OCI-LY7 (cell line): ENCODE results near the gene KRTAP20-1. TPM values are rescaled to one million over a fixed set of nuclear protein-coding genes. Genes with fewer than 3 reads are reported as not detected.

Experiments
- BruUV-seq: library from RNA; stranded (reverse); fragments of 400-500 nt; replicated peaks from 2 replicates; lab custom pipeline; 2021; lab: Mats Ljungman, UMichigan
- CTCF ChIA-PET: fragments of 300-600 bp; sonication (Branson Sonifier 250); formaldehyde crosslinking; loops from one replicate; lab custom pipeline; 2022; ENCODE audit warnings: antibody characterized with exemption; ENCODE audit not compliant: unreplicated experiment; lab: Charles Lee
- POLR2A ChIA-PET: fragments of 300-600 bp; sonication (Branson Sonifier 250); formaldehyde crosslinking; loops from one replicate; lab custom pipeline; 2022; ENCODE audit warnings: antibody characterized with exemption; lab: Charles Lee
- DNase-seq: peaks from one replicate; pipeline ENCODE4 v3.0.0-alpha.2; 2015; ENCODE audit warnings: low spot score
- H2AFZ ChIP-seq: fragments of 200-600 bp; sonication (generic), shearing (Covaris generic); 2 replicates; pipeline ENCODE4 v1.6.1; 2014; ENCODE audit warnings: mild to moderate bottlenecking, antibody characterized with exemption, low read length, moderate library complexity
- H3K27ac ChIP-seq: fragments of 200-600 bp; sonication (generic); 2 replicates; pipeline ENCODE4 v1.5.1; 2014; ENCODE audit warnings: mixed run types, low read depth, mild to moderate bottlenecking, moderate library complexity, low read length, inconsistent platforms; ENCODE audit not compliant: poor library complexity, severe bottlenecking
- H3K36me3 ChIP-seq: fragments of 200-600 bp; sonication (generic); 2 replicates; pipeline ENCODE4 v1.6.1; 2014; ENCODE audit warnings: mild to moderate bottlenecking, antibody characterized with exemption, low read length, moderate library complexity, mixed read lengths; ENCODE audit not compliant: insufficient read depth
- H3K4me1 ChIP-seq: fragments of 200-600 bp; sonication (generic); 2 replicates; pipeline ENCODE4 v1.5.1; 2014; ENCODE audit warnings: mild to moderate bottlenecking, low read length; ENCODE audit not compliant: insufficient read depth, poor library complexity, severe bottlenecking
- H3K4me2 ChIP-seq: fragments of 200-600 bp; sonication (generic); 2 replicates; pipeline ENCODE4 v1.6.1; 2014; ENCODE audit warnings: mild to moderate bottlenecking, low read length
- H3K4me3 ChIP-seq: fragments of 200-600 bp; sonication (generic); 2 replicates; pipeline ENCODE4 v1.5.1; 2014; ENCODE audit warnings: mild to moderate bottlenecking, low read depth, low read length; ENCODE audit not compliant: poor library complexity, severe bottlenecking
- H3K79me2 ChIP-seq: fragments of 200-600 bp; sonication (generic); 2 replicates; pipeline ENCODE4 v1.6.1; 2016; ENCODE audit warnings: low read depth, mild to moderate bottlenecking, low read length, moderate library complexity, mixed read lengths; ENCODE audit not compliant: insufficient read depth
- H3K9me2 ChIP-seq: fragments of 200-600 bp; sonication (generic); 2 replicates; pipeline ENCODE4 v1.6.1; 2016; ENCODE audit warnings: mild to moderate bottlenecking, low read length, mixed read lengths; ENCODE audit not compliant: insufficient read depth
- H3K9me3 ChIP-seq: fragments of 200-600 bp; sonication (generic); 2 replicates; pipeline ENCODE4 v1.6.1; 2014; ENCODE audit warnings: mild to moderate bottlenecking, mixed run types, low read length, mixed read lengths
- H4K20me1 ChIP-seq: fragments of 200-600 bp; sonication (generic); 2 replicates; pipeline ENCODE4 v1.6.1; 2014; ENCODE audit warnings: mild to moderate bottlenecking, antibody characterized with exemption, low read length, moderate library complexity, mixed read lengths; ENCODE audit not compliant: insufficient read depth
- CTCF ChIP-seq: fragments of 200-600 bp; sonication (generic); conservative IDR thresholded peaks from 2 replicates; pipeline ENCODE4 v1.5.1; 2014; ENCODE audit warnings: mild to moderate bottlenecking, antibody characterized with exemption, low read length, moderate library complexity, mixed read lengths
- EZH2phosphoT487 ChIP-seq: fragments of 200-600 bp; sonication (generic); IDR thresholded peaks from 2 replicates; pipeline ENCODE4 v1.6.1; 2018; ENCODE audit warnings: low read depth, borderline replicate concordance, mild to moderate bottlenecking, mixed run types, antibody characterized with exemption, low read length, moderate library complexity, mixed read lengths
- intact Hi-C: fragments of 100-400 bp; cut with micrococcal nuclease; formaldehyde crosslinking; loops from one replicate; pipeline ENCODE4 v1.10.0; 2022; ENCODE audit not compliant: unreplicated experiment
- total RNA-seq, 2 experiments: library from RNA; depleted of rRNA in 1 of 2; stranded (reverse); fragments of >200 nt in 1 of 2; shearing (Covaris generic) in 1 of 2; gene quantifications; 2 replicates each; pipeline ENCODE4 v1.2.3, GENCODE V29; 2014 to 2022

The KRTAP20-1 gene
- total RNA-seq, 2 experiments from 2014 or later = not detected

- no peak for TF ChIP-seq CTCF
- no peak for TF ChIP-seq EZH2phosphoT487
- intact Hi-C loops = no loop called here
- Histone ChIP-seq H3K9me3 (no peaks in the 10 kb centered on the region), H3K79me2 (no peaks in the 10 kb centered on the region), H3K4me3 (no peak within 1 kb of the TSS), H3K27ac (no peak within 1 kb of the TSS), H4K20me1 (no peaks in the 10 kb centered on the region), H2AFZ (no peak within 1 kb of the TSS), H3K9me2 (no peaks in the 10 kb centered on the region), H3K4me1 (no peaks in the 10 kb centered on the region), H3K4me2 (no peak within 1 kb of the TSS), H3K36me3 (no peaks in the 10 kb centered on the region)
- ChIA-PET POLR2A (interaction anchor here (0.9 kb wide), 1 partner anchor 11 kb away, joined by 3 read pairs; the partner anchor contains the start of gene KRTAP22-1), CTCF (no interaction called here)
- no TSS peak for BruUV-seq
- no peak for DNase-seq
Measured at GRCh38 chr21:30590297-30590696, 25.9 kb upstream of the KRTAP20-1 start, which contains the start of gene KRTAP22-2. TSS of gene KRTAP22-2 (minus strand) at chr21:30590397.

- no peak within 1 kb of the TSS for H3K4me2 ChIP-seq
- TF ChIP-seq EZH2phosphoT487 (no peak), CTCF (no peak)
- no peaks in the 10 kb centered on the region for H3K36me3 ChIP-seq
- H4K20me1 ChIP-seq = no peaks in the 10 kb centered on the region
- ChIA-PET POLR2A (no interaction called here), CTCF (no interaction called here)
- intact Hi-C loops = no loop called here
- no peak within 1 kb of the TSS for H2AFZ ChIP-seq
- H3K79me2 ChIP-seq = no peaks in the 10 kb centered on the region
- H3K27ac ChIP-seq = no peak within 1 kb of the TSS
- no TSS peak for BruUV-seq
- no peaks in the 10 kb centered on the region for H3K9me3 ChIP-seq
- DNase-seq = no peak
- H3K9me2 ChIP-seq = no peaks in the 10 kb centered on the region
- no peak within 1 kb of the TSS for H3K4me3 ChIP-seq
- no peaks in the 10 kb centered on the region for H3K4me1 ChIP-seq
Measured at GRCh38 chr21:30592140-30592539, 24.1 kb upstream of the KRTAP20-1 start, which contains the start of gene KRTAP6-3. TSS of gene KRTAP6-3 (plus strand) at chr21:30592440. CDS start at chr21:30592446, 6 bp downstream.

GRCh38 chr21:30598802-30599201, 17.4 kb upstream of the KRTAP20-1 start, which contains the start of gene KRTAP6-2:
TSS of gene KRTAP6-2 (minus strand) at chr21:30598902. CDS start at chr21:30598874, 28 bp downstream.
- Histone ChIP-seq H2AFZ (no peak within 1 kb of the TSS), H3K9me2 (no peaks in the 10 kb centered on the region), H3K4me3 (no peak within 1 kb of the TSS), H3K9me3 (peaks cover 18% of the 10 kb centered on the region; the same call in 1 of the 2 replicates), H4K20me1 (no peaks in the 10 kb centered on the region), H3K27ac (no peak within 1 kb of the TSS), H3K36me3 (no peaks in the 10 kb centered on the region), H3K4me2 (no peak within 1 kb of the TSS), H3K79me2 (no peaks in the 10 kb centered on the region), H3K4me1 (no peaks in the 10 kb centered on the region)
- intact Hi-C loops = no loop called here
- POLR2A ChIA-PET = no interaction called here
- BruUV-seq = no TSS peak
- no peak for DNase-seq
- TF ChIP-seq CTCF (no peak), EZH2phosphoT487 (no peak)
- CTCF ChIA-PET = no interaction called here
